Measurements from ENCODE around the gene DAO.

DAO gene

GRCh38 chr12:108852674-108853309 is 27.1 kb upstream of the DAO start:
- TF ChIP-seq RARB (CRISPR knock-in tag; IDR thresholded peaks at IDR 0.05): no peak
- 0 out of 2 replicates have a peak, but pooled peaks have one; percentile 13 for TF ChIP-seq ZFP3 (CRISPR knock-in tag; IDR thresholded peaks at IDR 0.05)
- no peak for TF ChIP-seq ZNF8 (CRISPR knock-in tag; IDR thresholded peaks at IDR 0.05)
- ATAC-seq: no peak

GRCh38 chr12:108853426-108853825 is 26.5 kb upstream of the DAO start:
- no peak for ATAC-seq
- TF ChIP-seq ZFP3 (CRISPR knock-in tag; IDR thresholded peaks at IDR 0.05): 0 out of 2 replicates have a peak, but pooled peaks have one; percentile 5
- no peak for TF ChIP-seq PPARA (CRISPR knock-in tag; IDR thresholded peaks at IDR 0.05; ENCODE audit: borderline replicate concordance)

- TF ChIP-seq ZNF70 (CRISPR knock-in tag; IDR thresholded peaks at IDR 0.05): no peak
- 0 out of 2 replicates have a peak, but pooled peaks have one; percentile 7 for TF ChIP-seq ZFP3 (CRISPR knock-in tag; IDR thresholded peaks at IDR 0.05)
- peak; percentile 34 for ATAC-seq
These were observed 25.9 kb upstream of the DAO start for GRCh38 chr12:108853981-108854446.

- TF ChIP-seq CREB5 (CRISPR knock-in tag; IDR thresholded peaks at IDR 0.05; ENCODE audit: low read depth) (0 out of 2 replicates have a peak, but pooled peaks have one; percentile 33), BACH2 (CRISPR knock-in tag; IDR thresholded peaks at IDR 0.05; ENCODE audit: borderline replicate concordance) (no peak), ZFP3 (CRISPR knock-in tag; IDR thresholded peaks at IDR 0.05) (peak; percentile 54; the same call in 1 of the 2 replicates), POU6F1 (CRISPR knock-in tag; IDR thresholded peaks at IDR 0.05; ENCODE audit: borderline replicate concordance, low read depth) (peak; percentile 12; the same call in 1 of the 2 replicates), ISL1 (CRISPR knock-in tag; IDR thresholded peaks at IDR 0.05) (peak; percentile 69), ZNF565 (CRISPR knock-in tag; conservative IDR thresholded peaks at IDR 0.05; ENCODE audit: low read depth) (no peak), CSRNP3 (CRISPR knock-in tag; IDR thresholded peaks at IDR 0.05) (no peak), RARB (CRISPR knock-in tag; IDR thresholded peaks at IDR 0.05) (no peak), ZNF8 (CRISPR knock-in tag; IDR thresholded peaks at IDR 0.05) (peak; percentile 100), TOX (CRISPR knock-in tag; IDR thresholded peaks at IDR 0.05; ENCODE audit: borderline replicate concordance) (peak; percentile 80; the same call in 1 of the 2 replicates)
- peak; percentile 42 for ATAC-seq
These were observed 25.2 kb upstream of the DAO start for GRCh38 chr12:108854451-108855283.

GRCh38 chr12:108855284-108856169 is 24.4 kb upstream of the DAO start:
- no peak for ATAC-seq
- TF ChIP-seq OSR1 (CRISPR knock-in tag; IDR thresholded peaks at IDR 0.05) (no peak), CREB5 (CRISPR knock-in tag; IDR thresholded peaks at IDR 0.05; ENCODE audit: low read depth) (no peak), ARNTL (CRISPR knock-in tag; IDR thresholded peaks at IDR 0.05; ENCODE audit: borderline replicate concordance, low read depth) (no peak), RARB (CRISPR knock-in tag; IDR thresholded peaks at IDR 0.05) (no peak), ESRRG (CRISPR knock-in tag; IDR thresholded peaks at IDR 0.05) (no peak), SNAI2 (CRISPR knock-in tag; IDR thresholded peaks at IDR 0.05) (no peak), CSRNP3 (CRISPR knock-in tag; IDR thresholded peaks at IDR 0.05) (no peak), ZNF8 (CRISPR knock-in tag; IDR thresholded peaks at IDR 0.05) (no peak), TCF4 (CRISPR knock-in tag; IDR thresholded peaks at IDR 0.05; ENCODE audit: borderline replicate concordance) (no peak), ISL1 (CRISPR knock-in tag; IDR thresholded peaks at IDR 0.05) (no peak), BACH2 (CRISPR knock-in tag; IDR thresholded peaks at IDR 0.05; ENCODE audit: borderline replicate concordance) (no peak), PPARA (CRISPR knock-in tag; IDR thresholded peaks at IDR 0.05; ENCODE audit: borderline replicate concordance) (no peak), ZFP30 (CRISPR knock-in tag; IDR thresholded peaks at IDR 0.05) (no peak), ZFP3 (CRISPR knock-in tag; IDR thresholded peaks at IDR 0.05) (no peak), TSHZ2 (CRISPR knock-in tag; IDR thresholded peaks at IDR 0.05) (no peak)

Data from SK-N-SH treated with all-trans-retinoic acid at 6 μM for 48 hours (cell line).